Nucleus accumbens (tissue), 56 donors: ENCODE measurements around the gene NSMCE1.

ENCODE experiments used
- DNase-seq, 56 donors: peaks; one replicate each; lab custom pipeline; 2025; lab: John Stamatoyannopoulos, UW

Gene NSMCE1

DNA sequence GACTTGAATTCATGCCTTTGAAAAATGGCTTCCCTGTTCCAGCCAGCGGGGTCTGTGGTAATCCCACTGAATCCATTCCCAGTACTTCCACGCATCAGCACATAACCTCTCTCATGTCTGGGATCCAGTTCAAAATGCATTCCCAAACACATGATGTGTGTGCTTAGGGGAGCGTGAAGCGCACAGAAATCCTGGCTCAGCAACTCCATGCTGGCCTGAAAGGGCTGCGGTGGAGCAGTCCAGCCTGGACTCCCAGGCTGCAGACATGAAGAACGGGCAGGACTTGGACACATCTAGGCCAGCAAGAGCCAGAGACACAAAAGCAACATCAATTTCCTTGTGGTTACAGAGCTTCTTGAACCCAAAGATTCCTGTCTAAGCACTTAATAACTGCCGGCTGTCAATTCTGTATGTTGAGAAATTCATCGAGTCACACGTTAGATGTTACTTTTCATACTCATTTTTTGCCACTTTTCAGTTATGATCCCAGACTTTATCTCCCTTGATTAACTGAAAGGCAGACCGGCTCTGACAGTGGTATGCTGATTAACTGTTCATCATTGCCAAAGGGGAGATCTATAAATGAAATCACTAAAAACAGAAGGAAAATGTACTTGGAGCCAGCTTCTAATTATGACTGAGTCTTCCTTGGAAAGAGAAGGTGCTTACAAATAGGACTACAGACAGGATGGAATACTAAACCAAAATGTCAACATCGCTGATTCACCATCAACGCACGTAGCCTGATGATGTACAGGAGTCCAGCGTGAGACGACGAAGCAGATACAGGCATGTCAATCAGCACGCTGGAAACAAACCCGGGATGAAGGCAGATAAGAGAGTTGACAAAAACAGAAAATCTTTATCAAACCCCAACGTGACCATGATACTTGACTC lies 23.0 kb downstream of the NSMCE1 start:
- DNase-seq: peak in 2 of 56 donors; percentile 14 to 25

DNA sequence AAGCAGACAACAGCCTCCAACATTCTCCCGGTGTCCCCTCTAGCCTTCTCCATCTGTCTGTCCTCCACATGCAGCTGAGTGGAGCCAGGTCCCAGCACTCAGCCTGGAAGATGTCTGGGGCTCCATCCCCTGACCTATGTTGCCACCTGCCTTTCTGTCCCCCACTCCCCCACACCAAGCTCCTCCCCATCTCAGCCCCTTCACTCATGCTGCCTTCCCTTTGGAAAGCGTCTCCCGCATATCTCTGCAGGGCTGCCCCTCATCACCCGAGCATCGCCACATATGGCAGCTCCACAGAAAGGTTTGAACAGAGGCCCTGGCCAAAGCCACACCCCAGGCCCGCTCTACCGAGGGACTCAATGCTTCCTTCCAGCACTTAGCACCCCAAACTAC lies 24.2 kb downstream of the NSMCE1 start:
- DNase-seq: no peak

DNA sequence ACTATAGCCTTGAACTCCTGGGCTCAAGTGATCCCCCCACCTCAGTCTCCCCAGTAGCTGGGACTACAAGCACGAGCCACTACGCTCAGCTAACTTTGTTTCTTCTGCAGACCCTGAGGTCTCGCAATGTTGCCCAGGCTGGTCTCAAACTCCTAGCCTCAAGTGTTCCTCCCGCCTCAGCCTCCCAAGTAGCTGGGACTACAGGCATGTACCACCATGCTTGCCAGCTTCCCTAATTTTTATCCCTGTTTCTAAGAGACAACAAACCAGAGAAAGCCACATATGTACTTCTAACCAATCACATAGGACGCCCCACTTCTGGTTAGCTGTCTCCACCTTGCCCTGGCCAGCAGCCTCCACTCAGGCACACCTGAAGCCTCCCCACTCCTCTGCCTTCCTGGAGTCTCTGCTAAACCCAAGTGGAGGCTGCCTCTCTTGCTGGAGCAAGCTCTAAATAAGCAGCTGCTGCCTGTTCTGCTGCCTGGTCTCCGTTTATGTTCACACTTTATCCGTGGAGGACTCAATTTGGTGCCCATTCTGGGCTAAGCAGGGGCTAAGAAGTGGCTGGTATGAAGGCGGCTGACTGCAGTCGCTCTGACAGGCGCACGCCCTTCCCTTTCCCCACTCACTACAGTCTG lies 24.7 kb downstream of the NSMCE1 start:
- no peak for DNase-seq

DNA sequence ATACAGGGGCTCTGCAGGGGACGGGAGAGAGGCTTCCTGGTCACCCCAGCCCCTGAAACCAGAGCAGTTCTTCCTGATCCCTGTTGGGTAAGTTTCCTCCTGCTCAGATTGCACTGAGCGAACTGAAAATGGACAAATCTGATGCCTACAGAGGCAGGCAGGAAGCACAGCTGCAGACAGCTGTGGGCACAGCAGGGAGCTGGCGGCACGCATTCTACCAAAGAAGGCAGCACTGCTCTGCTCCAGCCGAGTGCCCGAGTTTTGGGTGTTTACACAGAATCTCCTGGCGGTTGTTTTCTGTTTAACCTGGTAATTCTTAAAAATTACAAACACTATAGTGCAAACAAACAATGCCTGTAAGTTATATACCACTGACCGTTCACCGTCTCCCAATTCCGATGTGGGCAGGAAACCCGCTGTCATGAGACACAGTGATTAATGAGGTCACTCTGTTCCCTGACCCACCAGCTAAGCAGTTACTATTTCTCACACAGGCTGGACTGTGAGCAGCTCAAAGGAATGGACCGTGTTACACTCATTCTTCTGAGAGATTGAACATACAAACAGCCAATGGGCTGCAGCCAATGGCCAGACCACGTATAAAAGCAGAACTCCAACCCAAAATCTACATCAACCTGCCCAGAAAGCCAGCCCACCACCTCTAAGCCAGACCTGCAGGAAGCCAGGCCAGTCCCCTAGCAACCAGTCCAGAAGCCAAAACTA lies 25.5 kb downstream of the NSMCE1 start:
- peak in 8 of 56 donors; percentile 14 to 53 (median 34) for DNase-seq

DNA sequence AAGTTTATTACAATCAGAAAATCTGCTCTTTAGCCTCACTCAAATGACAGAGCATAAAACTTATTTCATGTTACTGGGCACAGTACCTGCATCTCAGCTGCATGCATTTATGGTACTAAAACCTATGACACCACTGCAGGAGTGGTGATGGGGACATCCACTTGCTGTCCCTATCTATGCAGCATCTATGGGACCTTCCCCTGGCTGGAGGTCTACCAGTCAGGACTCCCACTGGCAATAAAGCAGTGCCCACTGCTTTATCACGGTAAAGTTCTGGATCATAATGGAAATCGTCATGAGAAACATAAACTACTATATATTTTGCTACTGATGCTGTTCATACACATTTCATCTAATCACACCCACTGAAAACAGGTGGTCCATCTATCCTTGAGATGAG lies 26.2 kb downstream of the NSMCE1 start:
- DNase-seq: no peak

DNA sequence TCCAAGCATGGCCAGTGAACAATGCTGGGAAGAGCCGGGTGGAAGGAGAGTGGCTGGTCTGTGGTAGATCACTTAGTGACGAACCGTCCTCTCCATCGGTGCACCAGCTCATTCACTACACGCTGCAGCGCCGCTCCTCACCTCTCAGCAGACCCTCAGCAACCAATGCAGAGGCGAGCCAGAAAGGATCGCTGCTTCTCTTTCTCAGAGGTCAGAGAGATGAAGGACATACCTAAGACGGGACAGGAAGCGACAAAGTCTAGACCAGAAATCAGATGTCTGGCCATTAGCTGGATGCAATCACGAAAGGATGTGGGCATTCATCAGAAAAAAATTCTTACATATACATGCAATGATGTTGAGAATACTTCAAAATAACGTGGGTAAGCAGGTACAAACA lies 26.9 kb downstream of the NSMCE1 start:
- no peak for DNase-seq

DNA sequence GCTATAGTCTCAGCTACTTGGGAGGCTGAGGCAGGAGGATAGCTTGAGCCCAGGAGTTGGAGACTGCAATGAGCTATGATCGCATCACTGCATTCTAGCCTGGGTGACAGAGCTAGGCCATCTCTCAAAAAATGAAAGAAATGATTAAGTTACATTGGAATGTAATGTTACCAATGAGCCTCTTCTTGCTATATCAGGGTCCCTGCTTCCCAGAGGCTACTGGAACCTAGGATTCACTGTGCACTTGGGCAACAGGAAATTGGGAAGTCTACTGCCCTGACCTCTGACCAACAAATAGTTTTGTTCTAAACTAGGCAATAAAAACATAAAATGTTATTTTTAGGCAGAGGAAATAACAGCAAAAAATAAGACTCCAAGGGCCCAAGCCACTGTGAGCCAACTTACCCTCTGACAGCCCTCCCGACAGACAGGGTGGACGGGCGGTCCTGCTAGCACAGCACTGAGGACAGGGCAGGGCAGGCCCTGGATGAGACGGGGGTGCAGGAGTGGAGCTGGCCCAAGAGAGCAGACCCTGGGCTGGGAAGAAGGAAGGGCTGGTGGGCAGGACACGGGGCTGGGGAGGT lies 27.5 kb downstream of the NSMCE1 start:
- no peak for DNase-seq

DNA sequence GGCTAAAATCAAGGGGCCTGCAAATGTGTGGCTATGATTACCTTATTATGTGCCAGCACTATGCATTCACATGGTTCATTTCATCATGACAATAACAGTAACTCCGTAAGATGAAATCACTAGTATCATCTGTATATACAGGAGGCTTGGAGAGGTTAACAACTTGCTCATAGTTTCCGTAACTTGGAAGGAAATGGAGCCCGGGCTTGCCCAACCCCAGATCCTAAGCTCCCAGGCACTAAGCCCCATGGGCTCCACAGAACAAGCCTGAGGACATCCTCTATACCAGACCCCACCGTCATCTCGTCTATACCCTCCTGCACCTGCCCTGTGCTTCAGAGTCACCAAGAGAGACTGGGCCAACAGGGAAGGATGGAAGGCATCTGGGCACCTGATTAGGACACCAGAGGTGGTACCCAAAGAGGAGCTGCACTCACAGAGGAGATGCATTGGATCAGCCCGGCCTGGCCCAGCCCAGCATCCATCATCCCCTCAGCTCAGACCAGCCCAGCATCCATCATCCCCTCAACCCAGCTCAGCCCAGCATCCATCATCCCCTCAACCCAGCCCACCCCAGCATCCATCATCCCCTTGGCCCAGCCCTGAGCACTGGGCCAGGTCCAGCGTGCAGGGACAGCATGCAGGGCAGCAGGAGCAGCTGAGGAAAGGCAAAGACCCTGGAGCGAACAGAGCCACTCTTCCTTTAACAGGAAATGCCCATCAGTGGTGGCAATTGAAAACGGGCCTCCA lies 28.5 kb downstream of the NSMCE1 start:
- no peak for DNase-seq

DNA sequence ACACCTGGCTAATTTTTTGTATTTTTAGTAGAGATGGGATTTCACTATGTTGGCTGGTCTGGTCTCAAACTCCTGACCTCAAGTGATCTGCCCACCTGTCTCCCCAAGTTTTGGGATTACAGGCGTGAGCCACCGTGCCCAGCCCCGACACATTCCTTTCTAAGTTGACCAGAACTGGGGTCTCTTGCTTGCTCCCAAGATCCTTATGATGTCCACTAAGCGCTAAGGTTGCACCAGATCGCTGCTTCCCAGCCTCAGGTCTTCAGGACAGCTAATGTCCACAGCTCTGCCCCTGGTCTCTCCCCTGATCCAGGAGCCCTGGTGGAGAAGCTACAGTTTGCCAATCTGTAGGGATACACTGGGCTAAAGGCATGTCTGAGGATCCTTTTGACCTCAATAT lies 29.5 kb downstream of the NSMCE1 start:
- DNase-seq: no peak

DNA sequence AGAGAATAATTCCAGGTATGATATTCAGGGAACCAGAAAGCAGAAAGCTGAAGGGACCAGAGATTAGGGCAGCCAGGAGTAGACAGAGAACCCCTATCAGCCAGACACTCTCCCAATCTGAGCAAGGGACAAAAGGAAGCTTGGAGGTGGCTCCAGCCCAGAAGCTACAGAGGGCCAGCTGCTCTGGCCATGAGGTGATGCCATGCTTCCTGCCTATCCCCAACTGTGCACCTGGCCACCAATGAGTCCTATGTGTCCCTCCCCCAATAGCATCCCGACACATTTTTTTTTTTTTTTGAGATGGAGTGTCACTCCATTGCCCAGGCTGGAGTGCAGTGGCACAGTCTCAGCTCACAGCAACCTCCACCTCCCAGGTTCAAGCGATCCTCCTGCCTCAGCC lies 30.0 kb downstream of the NSMCE1 start:
- no peak for DNase-seq

DNA sequence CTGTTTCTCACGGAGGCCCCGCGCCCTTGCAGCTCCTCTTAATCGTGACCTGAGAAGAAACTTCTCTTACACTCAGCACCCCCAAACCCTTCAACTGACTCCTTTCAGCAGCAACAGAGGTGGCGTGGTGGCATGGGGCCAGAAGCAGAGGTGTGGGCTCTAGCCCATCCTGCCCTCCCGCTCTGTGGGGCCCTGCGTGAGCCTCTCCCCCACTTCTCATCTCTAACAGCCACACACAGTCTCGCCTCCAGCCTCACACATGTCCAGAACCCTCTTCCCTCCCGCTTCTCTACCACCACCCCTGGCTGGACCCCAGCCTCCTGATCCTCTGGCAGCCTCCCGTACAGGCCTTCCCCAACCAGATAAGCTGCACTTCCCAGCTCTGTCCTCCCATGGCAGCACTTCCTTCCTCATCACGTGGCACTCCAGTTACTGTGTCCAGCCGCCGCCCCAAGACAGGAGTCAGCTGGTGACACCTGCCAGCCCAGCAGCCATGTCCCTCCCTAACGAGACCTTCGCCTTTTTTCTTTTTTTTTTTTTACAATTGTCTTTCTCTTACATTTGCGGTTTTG lies 30.5 kb downstream of the NSMCE1 start:
- no peak for DNase-seq

DNA sequence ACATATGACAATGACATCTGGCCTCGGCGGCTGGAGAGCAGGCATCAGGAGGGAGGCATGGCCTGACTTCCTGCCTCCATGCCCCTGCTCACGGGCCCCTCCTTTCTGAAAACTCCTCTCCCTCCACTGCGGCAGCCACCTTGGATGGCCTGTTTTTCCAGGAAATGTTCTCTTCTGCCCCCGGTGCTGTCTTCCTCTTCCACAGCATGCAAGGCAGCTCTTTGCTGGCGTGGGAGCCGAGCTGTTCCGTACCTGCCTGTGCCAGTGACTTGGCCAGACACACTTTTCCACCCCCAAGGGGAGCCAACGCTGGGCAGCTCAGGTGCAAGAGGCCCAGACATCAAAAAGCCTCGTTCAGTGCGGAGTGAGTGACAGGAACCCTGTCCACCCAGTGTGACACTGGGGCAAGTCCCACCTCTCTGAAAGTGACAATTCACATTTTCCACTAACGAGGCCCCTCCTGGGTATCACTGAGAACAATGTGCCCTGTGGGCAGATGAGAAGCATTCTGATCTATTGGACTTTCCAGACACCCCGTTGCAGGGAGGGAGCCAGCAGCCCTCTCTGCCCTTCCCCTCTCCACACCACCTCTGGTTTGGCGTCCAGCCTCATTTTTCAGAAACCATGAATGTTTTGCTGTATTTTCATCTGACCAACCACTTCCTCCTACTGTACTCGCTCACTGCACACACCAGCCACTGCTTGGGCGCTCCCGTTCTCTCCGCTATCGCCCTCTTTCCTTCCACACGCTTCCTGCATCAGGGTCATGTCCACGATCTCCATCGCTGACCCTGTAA lies 31.2 kb downstream of the NSMCE1 start:
- peak in 15 of 56 donors; percentile 3 to 45 (median 19) for DNase-seq

DNA sequence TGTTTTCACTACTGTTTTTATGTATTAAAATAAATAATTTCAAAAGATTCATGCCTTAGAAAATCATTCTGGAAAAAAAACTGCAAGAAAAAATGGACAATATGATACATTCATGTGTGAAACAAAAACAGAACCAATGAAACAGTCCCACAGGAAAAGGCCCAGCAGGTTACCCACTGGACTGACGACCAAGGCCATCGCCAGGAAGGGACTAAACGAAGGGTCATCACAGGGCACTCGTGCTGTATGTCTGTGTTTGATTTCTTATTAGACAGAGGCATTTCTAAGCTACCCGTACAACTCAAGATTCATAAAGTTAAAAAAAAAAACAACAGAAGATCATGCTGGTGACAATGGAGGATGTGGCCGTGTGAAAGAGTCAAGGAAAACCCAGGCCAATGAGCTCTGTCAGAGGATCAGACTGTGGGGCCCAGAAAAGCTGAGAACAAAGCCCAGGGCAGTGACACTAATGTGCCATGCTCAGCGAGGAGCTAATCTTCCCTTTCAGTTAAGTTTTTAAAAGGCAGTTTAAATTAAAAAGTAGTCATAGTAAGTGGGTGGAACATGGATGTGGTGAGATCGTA lies 31.8 kb downstream of the NSMCE1 start:
- DNase-seq: no peak

DNA sequence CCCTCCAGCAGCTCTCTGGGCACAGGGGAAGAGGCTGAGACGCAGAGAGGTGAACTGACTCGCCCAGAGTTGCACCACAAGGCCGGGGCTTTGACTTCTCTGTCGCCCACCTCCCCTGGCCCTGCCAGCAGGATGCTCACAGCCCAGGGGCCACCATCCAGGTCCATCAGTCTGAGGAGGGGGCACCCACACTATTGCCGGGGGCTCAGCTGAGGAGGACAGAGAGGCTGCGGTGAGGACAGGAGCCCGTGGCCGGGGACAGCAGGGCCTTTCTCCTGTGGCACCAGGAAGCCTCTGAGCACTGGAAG lies 32.7 kb downstream of the NSMCE1 start:
- no peak for DNase-seq

DNA sequence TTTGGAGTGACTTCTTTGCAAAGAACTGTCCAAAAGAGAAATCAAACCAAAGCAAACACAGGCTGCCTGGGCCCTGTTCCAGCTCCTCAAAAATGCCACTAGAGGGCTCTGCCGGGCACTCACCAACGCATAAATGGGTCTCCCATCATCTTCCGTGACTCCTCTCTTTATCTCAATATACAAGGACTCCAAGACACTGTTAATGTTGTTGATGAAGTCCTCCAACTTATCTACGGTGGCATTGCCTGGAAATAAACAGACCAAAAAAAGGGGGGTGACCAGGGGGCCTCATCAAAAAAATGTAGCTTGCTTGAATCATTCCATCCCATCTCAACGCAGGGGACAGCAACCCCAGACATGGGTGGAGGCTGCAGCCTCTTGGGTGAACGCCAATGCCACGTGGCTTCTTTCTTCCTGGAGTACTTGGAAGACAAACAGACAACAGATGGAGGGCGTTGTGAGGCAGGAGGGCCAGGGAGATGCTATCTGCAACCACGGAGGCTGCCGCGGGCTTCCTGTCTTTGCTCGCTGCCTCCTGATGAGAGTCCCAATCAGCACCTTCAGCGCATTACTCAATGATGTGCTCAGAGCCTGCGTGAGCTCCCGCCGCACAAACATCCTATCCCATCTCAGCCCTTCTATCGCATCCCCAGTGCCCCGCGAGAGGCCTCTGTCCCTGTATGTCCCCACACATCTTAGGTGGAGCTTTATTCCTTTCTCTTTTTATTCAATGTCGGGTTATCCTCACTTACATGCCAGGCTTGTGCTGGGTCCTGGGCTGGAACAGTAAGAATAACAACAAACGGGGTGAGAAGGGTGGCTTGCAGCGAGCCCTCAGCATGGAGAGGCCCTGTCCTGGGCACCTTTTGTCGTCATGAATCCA lies 33.3 kb downstream of the NSMCE1 start:
- DNase-seq: peak in 48 of 56 donors; percentile 15 to 82 (median 50)

DNA sequence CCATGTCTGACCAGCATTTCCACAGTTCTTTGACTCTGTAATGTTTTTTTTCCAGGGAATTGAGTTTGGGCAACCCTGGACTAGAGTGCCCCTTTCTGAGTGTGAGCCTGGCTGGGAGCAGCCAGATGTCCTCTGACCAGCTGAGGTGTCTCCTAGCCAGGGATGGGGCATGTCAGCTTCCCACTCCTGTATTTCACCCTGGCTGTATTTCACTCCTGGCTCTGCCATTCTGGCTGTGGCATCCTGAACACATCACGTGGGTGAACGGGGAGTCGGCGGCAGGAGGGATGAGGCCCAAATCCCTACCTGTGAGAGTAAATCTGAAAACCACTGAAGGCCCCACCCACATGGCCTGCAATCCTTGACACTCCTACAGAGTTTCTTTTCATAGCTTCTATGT lies 34.0 kb downstream of the NSMCE1 start:
- no peak for DNase-seq

DNA sequence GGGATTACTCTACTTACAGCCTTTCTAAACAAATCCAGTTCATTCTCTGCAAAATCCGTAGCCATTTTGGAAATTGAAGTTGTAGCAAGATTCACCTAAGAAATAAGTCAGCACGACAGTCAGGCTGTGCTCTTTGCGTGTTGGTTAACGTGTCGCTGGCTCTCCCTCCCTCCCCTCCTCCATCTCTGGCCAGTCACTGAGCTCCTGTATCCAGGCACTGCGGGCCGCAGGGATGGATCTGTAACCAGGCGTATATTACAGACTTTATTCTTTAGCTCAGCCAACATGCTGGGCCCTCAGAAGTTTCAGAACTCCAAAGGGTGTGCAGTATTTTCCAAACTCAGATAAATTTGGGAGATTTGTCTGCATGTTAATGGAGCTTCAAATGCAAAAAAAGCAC lies 34.4 kb downstream of the NSMCE1 start:
- no peak for DNase-seq

DNA sequence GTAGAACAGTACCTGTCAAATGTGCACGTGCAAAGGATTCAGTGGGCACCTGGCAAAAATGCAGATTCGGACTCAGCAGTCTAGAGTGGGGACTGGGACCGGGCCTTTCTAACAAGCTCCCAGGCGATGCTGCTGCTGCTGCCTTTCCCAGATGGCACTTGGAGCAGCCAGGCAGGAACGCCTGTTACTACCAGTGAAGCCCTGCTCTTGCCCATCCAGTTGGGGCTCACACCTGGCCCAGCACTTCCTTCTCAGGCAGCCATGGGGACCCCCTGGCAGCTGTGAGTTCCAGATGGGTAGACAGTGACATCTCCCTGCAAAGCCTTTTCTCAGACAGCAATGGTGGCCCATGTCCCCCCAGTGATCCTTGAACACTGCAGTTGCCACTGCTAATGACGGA lies 34.8 kb downstream of the NSMCE1 start:
- no peak for DNase-seq
